GM19240 (cell line): ENCODE measurements around the gene PRKAA2.

Source experiments
- DNase-seq: peaks from one replicate; pipeline ENCODE4 v3.0.0; 2011; ENCODE audit warnings: low spot score; ENCODE audit not compliant: insufficient read length

Gene PRKAA2

GRCh38 chr1:56712150-56712549 is 67.0 kb downstream of the PRKAA2 start:
- DNase-seq: no peak

DNA sequence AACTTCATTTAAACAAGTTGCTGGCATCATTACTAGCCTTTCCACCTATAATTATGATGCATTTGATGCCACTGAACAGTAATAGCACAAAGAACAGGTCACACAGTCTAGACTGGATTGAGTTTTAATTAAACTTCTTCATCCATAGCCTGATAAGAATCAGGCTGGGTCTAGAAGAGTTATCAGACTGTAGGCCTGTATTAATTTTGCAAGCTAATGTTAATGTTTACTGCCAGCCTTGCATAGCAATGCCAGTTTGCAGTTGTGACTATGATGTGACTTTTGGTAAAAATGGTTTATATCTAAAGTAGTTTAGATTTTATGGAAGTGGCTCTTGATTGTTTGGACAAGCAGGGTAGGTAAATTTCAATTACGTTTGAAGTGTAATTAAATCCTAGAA is 68.0 kb downstream of the PRKAA2 start:
- DNase-seq: no peak

DNA sequence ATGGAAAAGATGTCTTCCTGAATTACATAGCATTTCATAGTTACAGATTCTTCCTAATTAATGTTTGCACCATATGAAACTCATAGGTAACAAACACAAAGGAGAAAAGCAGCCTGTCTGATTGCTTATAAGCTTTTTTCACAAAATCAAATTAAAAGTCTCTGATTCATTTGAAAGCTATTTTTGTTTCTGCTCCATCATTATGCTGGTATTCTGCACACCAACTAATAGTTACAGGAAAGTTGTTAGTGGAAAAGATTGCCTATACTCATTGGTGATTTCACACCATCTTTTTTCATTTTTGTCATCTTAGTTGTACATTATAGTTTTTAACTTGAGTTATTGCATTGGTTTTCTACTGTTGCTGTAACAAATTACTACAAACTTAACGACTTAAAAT is 70.0 kb downstream of the PRKAA2 start:
- DNase-seq: no peak

GRCh38 chr1:56719171-56719570 is 74.1 kb downstream of the PRKAA2 start:
- no peak for DNase-seq

DNA sequence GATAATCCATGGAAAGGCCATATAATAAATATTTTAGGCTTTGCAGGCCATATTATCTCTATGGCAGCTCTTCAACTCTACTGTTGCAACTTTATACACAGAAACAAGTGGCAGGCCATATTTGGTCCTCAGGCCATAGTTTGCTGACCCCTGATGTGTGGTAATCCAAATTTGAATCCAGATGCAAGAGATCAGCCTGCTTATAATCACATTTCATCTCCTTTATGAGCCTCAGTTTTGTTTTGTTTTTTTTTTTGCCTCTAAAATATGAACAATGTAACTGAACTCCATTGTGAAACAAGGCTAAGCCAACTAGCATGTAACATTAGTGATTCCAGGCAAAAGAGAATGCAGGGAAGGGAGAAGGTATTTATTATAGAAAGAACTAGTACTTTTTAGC is 81.6 kb downstream of the PRKAA2 start:
- no peak for DNase-seq

DNA sequence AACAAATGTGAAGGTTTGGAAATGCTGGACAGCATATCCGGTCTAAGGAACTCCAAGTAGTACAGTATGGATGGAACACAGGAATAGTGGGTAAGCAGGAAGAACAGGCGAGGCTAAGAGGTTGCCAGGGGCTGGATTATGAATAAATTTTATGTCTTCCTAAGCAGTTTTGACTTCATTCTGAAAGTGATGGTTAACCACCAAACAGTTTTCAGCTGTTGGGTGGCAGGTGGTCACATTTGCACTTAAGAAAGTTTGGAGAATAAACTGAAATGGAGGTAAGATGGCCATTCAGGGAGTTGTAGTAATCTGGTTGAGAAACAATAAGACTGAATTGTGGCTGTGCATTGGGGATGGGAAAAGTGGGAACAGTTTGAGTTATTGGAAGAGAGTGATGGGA is 83.8 kb downstream of the PRKAA2 start:
- no peak for DNase-seq

- no peak for DNase-seq
Measured at GRCh38 chr1:56745231-56745630, 100.1 kb downstream of the PRKAA2 start.

GRCh38 chr1:56754708-56755479 is 109.8 kb downstream of the PRKAA2 start:
- DNase-seq: no peak

GRCh38 chr1:56755911-56756310 is 110.8 kb downstream of the PRKAA2 start:
- DNase-seq: no peak

GRCh38 chr1:56758135-56758534 is 113.0 kb downstream of the PRKAA2 start:
- no peak for DNase-seq

GRCh38 chr1:56758794-56759193 is 113.7 kb downstream of the PRKAA2 start:
- DNase-seq: no peak
